A172 (cell line): ENCODE results near the gene ADGRD1. TPM values are rescaled to one million over a fixed set of nuclear protein-coding genes. Genes with fewer than 3 reads are reported as not detected.

Source experiments
- DNase-seq: peaks from one replicate; pipeline ENCODE4 v3.0.0-alpha.2; 2015; ENCODE audit warnings: low spot score
- total RNA-seq: library from RNA; depleted of rRNA; stranded (reverse); fragments of >200 nt; shearing (Covaris generic); gene quantifications from 2 replicates; pipeline ENCODE4 v1.2.3, GENCODE V29; 2014

ADGRD1 gene
- total RNA-seq, 1 experiment from 2014 or later: 0.52 TPM

DNA sequence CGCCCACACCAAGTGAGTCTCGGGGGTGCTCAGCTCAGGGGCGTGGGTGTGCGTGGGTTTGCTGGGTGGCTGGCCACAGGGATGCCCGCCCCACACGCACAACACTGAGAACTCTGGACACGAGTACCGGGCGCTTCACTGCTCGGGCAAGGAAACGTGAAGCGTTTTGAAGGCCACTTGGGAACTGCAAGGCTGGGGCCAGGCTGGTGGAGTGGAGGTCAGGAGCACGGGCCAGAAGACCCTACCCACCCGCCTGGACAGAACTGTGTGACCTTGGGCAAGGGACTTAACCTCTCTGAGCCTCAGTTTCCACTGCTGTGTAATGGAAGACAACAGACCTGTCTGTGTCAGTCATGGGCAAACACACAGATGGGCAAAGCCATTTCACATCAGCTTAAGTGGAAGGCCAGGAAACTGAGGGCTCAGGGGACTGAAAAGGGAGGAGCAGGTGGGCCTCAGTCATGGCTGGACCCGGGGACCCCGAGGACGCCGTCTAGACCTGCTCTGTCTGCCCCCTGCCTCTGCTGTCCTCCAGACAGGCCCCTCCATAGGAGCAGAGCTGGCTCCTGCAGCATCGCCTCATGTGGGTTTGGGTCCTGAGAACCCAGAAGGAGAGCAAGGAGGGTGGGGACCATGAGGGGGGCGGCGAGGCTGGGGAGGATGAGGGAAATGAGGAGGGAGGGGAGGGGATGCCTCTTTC lies 52.5 kb downstream of the ADGRD1 start:
- DNase-seq: no peak

DNA sequence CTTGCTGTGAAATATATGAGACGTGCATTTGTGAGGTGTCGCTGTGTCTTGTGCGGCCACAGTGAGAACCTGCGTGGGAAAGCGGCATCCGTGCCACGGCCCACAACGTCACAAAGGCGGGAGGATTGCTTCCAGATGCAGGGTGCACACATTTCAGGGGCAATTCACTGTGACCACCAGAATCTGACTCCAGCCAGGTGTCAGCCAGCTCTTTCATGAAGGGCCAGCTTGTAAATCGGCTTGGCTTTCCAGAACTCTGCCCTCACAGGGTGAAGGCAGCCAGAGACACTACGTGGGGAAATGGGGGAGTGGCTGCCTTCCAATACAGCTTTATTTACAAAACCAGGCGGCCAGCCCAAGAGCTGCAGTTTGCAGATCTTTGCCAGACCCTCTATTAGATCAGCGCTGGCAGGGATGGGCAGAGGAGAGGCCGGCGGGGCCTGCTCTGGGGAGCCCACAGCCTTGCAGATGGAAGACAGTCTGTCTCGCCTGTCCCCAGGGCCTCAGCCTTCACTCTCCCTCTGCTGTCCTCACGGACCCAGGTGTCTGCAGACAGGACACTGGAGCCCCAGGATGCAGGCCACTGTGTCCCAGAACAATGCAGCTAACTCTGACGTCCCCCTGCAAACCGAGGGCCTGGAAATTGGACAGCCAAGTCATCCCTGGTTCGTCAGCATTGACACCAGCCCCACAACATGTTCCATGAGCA lies 53.5 kb downstream of the ADGRD1 start:
- DNase-seq: no peak

DNA sequence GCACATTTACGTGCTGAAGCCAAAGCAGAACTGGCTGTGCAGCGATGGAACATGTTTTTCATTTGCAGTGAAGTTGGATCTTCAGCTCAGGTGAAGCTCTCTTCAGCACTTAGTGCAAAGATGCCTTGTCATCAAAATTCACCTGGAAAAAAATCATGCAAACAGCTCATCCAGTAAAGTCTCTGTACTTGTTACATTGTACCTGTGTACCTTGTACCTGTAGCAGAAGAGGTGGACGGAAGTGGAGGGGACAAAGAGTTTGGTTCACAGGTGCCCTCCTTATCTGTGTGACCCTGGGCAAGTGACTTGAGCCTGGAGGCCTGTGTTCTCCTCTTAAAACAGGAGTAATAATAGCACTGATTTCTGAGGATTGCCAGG lies 54.0 kb downstream of the ADGRD1 start:
- no peak for DNase-seq

DNA sequence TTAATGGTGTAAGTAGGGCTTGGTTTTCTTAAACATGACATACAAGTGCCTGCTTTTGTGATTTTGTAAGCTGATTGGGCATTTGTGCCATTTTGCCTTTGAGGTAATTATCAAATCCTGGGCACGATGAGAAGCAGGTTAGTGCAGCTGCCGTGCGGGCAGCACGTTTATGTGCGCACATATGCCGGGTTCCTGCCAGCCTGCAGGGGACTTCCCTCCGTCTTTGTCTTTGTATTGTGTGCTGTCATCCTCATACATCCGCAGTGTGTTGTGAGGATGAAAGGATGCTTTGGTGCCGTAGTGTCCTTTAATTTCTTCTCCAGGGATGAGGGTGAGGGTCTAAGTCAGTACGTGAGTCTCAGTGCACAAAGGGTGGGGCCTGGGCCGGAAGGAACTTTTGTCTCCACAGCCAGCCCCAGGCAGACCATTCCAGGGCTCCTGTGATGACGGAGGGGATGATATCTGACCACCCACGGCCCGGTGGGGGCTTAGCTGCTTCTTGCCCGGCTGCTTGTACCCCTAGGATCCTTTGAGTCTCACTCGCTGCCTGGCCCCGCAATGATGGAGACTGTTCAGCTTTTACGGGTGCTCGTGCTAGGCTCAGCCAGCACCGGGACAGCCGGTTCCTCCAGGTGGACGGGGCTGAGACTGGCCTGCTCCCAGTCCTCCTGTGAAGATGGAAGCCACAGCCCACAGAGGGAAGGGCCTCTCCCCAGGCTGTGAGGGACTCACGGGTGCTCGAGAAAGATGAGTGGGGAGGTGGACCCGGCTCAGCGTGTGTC lies 54.6 kb downstream of the ADGRD1 start:
- DNase-seq: no peak

DNA sequence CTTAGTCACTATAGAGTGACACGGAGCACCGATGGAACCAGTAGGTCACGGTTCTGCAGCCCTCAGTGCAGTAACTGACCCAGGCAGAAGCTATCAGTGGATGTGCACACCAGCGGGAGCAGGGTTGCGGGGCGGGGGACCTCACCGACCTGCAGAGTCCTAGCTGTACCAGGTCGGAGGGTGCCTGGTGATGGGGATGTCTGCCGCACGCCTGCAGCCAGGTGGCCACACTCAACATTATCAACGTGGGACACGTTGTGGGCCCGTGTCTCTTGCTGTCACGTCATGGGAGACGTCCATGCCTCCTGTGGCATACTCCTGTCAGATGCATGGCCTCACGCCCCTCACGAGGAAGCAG lies 55.2 kb downstream of the ADGRD1 start:
- DNase-seq: no peak

DNA sequence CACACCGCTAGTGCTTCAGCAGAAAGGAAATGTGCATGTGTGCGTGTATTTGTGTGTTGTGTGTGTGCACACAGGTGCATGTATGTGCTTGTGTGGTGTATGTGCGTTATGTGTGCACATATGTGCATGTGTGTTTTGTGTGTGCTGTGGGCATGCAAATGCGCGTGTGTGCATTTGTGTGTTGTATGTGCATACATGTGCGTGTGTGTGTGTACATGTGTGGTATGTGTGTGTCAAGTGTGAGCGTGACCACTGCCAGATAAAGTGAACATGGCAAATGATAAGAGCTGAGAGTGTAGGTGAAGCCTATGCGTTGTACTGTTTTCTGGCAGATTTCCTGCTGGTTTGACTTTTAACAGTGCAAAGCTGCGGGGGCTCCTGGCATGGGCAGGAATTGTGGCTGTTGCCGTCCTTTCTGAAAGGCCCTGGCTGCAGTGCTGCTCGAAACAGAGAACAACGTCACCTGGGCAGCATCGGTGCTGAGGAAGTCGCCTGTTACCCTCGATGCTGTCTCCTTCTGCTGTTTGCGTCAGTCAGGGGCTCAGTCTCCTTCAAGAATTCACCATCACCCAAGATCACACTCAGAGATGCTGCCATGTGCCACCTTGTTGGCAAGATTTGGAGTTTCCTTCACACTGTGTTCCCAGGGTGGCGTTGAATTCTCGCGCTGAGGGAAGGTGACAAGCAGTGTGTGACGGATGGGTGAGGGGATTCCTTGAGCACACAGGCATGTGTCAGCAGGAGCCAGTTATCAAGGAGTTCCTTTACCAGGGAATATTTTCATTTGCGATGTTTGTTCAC lies 56.1 kb downstream of the ADGRD1 start:
- DNase-seq: no peak

DNA sequence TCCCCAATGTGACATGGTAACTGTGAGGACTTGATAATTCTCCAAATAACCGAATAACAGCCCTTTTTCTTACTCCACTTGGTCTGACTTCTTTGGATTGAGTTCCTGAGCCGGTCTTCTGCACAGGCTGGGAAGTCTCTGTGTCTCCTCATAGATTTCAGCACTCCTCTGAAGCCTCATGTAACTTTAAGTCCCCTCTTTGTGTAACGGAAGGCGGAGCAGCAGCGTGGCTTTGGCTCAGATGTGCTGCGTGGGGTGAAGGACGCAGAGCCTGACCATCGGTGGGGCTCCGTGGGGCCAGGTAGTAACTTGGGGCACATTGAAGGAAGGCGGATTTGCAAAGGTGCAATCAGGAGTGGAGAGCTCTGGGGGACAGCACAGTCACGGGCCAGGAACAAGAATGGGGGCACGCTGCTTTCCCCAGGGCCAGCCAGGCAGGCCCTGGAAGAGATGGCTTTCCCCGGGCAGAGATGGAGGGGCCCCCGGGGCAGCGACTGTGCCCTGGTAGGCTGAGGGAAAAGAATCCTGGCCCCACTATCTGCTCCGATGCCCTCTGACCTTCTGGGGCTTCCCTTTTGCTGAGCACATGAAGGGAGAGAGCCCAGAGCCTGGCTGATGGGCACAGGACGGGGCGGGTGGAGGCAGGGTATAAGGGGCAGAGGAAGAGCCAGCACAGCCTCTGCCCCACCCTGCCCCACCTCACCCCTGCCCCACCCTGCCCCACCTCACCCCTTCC lies 56.9 kb downstream of the ADGRD1 start:
- DNase-seq: no peak

DNA sequence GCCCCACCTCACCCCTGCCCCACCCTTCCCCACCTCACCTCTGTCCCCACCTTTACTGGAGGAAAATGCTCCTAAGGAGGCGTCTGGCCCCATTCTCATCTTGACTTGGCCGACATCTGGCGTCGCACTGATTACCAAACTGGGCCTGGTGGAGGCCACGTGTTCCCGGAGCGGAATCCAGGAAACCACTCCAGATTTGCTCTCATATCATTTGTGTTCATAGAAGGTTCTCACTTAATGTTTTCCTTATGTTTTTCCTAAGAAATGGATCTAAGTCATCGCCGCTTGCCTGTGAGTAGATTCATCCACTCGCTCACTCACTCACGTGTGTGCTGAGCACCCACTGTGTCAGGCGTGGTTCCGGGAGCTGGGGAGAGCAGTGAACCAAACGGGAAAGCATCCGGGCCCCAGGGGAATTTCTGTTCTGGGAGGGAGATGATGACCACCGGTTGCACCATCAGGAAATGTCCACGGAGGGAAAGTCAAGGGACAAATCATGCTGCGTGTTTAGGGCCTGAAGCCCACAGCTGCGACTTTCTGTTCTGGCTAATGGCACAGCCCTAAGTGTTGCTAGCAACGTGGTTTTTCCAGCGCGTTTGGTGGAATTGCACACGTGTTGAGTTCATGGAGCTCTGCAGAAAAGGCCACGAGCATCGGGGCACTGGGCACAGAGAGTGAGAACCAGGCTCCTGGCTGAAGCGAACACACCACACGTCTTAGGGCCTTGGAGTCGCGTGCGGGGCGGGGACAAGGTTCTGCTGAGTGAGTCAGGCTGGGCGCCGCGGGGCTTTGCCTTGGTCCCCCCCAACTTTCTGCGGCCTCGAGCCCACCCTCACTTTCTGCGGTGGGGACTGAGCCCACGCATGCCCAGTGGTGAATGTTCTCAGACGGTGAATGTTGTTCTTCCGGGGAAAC lies 57.7 kb downstream of the ADGRD1 start:
- DNase-seq: no peak

DNA sequence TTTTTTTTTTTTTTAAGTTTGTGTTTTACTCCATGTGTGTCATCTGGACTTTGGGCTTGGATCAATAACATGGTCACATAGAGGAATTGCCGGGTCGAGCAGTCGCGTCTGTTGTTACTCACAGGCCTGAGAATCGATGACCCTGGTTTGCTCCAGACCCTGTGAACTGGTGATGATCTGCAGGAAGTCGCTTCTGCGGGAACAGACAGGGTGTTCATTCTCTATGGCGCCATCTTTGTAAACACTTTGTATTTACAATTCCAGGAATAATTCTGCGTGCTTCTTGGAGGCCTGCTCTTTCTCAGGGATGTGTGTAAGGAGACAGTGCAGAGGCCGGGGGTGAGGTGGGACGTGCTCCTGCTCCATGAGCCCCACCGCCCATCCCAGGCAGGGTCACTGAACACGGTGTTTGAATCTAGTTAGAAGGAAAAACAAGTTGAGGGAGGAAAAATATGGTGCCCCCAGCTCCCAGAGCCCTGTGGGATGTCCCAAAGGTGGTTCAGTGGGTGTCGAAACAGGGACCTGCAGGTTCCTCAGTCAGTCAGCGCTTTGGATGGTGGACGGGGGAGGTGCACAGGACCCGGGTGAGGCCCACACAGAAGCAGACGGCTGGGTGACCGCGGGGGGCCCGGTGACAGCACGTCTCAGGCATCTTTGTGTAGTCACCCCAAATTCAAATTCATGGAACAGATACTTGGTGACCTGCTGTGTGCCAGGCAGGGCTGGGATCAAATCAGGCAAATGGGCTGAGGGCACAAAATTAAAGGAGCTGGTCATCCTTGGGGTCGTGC lies 58.8 kb downstream of the ADGRD1 start:
- DNase-seq: no peak

DNA sequence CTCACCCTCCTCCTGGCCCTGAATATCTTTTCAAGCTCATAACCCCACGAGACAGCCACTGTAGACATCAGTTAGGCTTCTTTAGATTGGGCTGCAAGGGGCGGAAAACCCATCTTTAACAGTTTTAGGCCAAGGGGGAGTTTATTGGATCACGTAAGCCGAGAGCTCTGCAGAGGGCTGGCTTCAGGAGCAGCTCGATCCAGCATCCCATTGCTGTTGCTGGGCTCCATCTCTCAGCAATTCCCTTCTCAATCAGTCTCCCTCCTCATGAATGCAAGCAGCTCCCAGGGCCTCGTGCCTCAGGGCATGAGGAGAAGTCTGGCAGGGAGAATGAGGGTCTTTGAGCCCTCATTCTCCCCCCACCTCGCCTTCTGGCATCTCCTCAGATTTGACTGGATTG lies 59.4 kb downstream of the ADGRD1 start:
- DNase-seq: no peak

DNA sequence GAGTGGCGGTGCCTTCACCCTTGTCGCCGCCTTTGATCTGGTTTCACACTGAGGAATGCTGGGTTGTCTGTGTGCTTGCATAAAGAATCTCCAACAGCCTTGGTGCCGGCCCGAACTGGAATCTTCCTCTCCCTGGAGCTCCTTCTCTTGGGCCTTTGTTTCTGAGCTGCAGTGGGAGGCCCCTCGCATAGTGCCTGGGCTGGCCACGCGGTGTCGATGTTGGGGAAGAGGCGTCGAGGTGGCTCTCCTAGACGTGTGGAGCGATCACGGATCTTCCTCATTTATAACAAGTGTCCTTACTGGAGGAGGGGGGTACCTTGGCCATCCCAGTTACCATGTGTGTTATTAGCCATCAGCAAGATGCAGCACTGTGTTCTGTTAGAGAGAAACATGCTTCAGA lies 60.6 kb downstream of the ADGRD1 start:
- DNase-seq: no peak

DNA sequence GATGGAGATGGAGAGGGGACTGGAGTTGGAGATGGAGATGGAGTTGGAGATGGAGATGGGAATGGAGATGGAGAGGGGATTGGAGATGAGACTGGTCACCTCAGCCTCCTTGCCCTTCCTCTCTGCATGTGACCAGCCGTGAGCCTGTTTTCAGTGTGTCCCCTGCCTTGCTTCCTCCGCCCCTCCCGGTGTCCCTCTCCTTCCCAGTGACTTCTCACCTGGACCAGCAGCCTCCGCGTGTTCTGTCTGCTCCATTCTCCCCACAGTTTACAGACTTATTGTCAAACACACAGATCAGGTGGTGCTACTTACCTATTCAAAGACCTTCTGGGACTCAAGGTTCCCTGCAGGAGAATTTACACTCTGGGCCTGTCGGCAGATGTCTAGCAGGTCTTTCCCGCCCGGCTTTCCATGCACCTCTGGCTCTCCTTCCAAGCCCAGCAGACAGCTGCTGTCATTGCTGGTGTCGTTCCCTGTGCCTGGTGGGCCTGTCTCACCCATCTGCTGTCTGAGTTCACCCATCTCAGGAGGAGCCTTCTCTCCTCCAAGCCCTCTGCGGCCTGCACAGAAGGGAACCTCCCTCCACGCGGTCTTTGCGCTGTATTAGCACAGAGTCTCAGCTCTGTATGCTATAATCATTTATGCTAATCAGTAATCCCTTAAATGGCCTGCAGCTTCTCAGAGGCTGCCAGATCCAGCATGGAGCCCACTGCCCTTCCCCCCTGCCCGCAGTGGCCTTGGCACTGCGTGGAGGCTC lies 62.1 kb downstream of the ADGRD1 start:
- DNase-seq: no peak

DNA sequence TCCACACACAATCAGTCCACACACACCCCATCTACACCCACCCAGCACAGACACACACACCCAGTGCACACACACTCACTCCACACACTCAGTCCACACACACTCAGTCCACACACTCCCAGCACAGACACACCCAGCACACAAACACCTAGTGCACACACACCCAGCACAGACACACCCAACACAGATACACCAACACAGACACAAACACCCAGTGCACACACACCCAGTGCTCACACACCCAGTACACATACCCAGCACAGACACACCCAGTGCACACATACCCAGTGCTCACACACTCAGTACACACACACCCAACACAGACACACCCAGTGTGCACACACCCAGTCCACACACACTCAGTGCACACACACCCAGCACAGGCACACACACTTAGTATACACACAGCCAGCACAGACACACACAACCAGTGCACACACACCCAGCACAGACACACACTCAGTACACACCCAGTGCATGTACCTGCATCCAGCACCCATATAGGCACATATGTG lies 63.8 kb downstream of the ADGRD1 start:
- no peak for DNase-seq

DNA sequence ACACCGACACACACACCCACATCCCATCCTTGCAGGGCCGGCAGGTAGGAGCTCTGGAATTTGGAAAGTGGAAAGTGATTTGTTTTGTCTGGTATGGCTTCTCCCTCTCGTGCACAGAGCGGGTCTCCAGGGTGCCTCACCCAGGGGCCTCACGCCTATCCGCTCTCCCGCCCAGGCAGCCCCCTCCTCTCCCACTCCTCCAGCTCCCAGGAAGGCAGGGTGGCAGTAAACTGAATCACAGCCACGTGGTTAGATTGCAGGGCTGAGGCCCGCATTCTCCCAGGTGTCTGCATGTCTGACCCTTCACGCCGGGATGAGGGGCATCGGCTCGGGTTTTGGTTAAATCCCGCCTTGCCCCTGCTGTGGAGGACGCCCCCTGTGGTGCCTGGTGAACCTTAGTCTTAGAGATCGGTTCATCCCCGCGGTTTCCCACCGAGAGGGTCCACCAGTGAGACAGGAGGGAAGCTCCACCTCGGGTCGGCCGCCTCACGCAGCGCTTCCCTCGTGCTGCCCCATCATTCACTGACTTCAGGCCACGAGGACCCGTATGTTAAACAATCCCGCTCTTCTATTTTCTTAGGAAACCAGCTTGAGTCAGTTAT lies 64.4 kb downstream of the ADGRD1 start:
- no peak for DNase-seq

DNA sequence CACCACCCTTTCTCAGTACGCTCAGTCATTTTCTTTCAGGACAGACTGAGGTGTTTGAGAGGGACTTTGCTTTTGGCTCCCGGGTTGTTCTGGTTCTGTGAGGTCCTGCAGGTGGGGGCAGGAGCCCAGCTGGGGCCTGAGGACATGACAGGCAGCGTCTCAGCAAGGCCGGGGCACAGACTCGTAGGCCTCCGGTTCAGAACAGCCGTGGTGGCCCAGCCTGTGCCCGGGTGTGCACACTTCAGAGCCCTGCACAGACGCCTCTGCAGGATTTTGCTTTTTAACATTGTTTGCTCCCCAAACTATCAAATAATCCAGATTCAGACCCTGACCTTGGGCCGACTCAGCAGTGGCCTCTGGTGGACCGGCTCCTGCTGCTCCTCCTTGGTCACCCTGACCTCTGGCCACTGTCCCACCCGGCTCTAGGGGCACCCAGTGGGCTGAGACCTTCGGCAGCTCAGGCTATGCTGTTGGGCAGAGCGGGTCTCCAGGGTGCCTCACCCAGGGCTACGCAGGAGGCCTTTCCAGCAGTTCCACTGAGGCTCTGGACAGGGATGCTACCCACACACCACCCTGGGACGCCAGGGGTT lies 65.2 kb downstream of the ADGRD1 start:
- DNase-seq: no peak

DNA sequence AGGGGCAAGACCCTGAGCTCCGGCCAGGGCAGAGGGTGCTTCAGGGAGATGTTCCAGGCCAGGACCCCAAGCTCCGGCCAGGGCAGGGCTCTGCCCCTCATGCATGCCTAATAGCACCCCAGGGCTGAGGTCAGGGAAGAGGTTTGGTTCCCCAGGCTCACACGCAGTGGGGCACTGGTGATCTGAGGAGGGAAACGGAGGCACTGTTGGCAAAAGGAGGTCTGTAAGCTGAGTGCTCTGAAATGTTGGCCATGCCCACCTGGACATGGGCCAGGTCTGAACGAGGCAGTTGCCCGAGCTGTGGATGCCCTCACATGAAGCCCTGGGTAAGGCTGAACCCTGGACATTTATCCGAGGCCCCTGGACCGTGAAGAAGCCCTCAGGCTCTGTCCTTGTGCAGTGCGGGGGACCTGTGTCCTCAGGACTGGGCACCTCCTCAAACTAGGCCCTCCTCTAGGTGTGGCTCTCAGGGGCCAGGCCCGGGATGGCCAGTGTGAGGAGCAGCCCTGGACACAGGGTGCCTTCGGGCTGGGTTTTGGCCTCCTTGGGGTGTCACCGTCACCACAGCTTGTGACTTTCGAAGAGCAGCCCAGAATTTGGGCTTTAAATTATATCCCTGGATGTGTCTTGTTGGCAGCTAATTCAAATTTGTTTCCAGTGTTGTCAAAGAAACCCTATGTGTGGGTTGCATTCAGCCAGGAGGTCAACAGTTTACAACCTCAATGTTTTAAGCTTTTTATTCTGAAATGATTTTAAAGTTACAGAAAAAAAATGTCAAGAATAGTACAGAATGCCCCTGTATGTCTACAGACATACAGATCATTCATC lies 66.8 kb downstream of the ADGRD1 start:
- no peak for DNase-seq

DNA sequence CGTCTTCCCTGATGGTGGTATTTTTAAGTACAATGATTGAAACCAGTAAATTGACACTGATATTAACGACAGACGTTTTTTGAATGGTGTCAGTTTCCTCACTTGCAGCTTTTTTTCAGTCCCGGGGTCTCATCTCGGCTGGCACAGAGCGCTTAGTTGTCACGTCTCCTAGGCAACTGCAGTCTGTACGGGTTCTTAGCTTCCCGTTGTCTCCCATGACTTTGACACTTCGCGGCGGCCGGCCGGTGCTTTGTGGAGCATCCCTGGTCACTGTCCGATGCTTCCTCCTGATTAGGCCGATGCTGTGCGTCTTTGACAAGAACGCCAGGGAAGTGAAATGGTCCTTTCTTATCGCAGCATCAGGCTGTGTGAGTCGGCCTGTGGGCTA lies 67.4 kb downstream of the ADGRD1 start:
- DNase-seq: no peak
